Measurements from ENCODE around the gene STAC.
"Not testable (repeated sequence)": the region's sequence is repeated elsewhere in the genome, so short reads cannot be mapped to it uniquely, and the experiment has no call there.

Gene STAC

DNA sequence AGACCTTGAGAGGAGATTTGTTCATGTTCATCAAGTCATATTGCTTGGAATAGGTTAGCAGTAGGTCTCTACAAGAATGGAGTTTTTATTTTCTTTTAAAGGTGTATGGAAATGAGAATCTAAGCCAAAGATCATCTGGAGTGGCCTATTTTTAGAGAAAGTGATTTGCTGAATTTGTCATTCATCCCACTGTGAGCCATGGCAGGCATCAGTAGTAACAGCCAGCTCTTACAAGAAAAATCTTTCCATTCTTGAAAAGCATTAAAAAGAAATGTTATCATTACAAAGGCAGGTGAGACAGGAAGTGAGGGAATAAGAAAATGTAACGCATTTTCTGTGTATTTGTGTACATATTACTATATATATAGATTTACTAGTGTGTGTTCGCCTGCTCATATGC is 29.6 kb downstream of the STAC start:
- in situ Hi-C loops (cut with HindIII; ENCODE audit: low sequenced_read_pairs) = loop anchor here (10.0 kb wide), 1 partner anchor 295 kb away; no protein-coding TSS in a partner anchor

DNA sequence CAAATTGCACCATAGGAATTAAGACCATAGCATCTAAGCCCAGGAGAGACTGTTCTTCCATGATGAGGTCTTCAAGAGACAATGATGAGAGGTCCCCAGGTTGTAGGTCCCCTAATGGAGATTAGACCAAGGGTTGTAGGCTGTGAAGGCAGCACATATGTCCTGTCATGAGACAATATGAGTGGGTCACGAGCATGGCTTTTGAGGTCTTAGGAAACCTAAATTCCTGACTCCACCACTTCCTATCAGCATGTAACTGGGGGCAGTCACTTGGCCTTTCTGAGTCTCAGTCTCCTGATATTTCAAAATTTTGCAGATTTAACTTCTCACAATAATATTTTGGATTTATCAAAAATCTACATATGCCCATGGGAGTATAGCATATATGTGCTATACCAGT is 31.3 kb downstream of the STAC start:
- in situ Hi-C loops (cut with HindIII; ENCODE audit: low sequenced_read_pairs) = no loop called here

DNA sequence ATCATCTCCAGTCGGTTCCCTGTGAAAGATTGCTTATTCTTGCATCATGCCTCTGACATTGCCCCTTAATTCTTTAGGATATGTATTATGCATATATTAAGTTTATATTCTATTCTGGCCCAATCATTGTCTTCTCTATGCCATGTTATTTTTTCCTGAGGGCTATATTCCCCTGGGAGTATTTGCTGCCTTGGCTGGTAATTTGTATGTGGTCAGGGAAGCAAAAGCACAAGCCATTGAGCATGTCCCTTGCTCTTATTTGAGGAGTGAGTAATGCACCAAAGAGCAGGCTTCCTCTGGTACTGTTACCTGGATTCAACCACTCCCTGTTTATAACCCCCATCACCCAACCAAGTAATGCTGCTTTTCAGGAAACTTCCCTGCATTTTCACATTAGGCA is 36.3 kb downstream of the STAC start:
- in situ Hi-C loops (cut with HindIII; ENCODE audit: low sequenced_read_pairs) = no loop called here

DNA sequence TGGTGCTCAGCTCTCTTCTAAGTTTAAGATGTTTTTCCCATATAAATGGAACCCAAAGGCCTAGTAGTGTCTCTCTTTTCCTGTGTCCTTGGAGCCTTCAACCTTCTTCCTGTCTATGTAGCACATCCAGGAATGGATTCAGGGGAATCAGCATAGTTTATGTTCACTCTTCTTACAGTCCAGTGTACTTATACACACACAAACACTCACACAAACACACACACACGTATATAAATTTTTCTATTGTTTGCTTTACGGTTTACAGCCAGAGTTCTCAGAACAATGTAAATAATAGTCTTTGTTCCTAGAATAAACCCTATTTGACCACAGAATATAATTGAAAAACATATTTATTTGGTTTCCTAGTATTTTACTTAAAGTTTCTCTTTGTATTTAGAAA is 36.9 kb downstream of the STAC start:
- in situ Hi-C loops (cut with HindIII; ENCODE audit: low sequenced_read_pairs) = no loop called here

DNA sequence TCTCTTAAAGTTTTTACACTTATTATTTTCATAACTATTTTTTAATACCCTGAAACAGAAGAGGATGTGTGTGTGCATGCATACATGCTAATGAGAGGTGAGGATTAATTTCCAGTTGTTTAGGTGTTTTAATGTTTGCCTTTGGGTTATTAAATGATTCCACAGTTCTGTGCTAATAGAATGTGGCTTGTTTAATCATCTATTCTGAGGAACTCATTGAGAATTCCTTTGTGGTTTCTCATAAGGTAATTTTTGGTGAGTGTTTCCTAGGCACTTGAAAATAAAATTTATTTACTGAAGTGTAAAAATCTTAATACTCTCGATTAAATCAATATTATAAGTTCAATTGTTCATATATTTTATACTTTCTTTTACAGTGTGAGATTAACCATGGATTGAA is 38.0 kb downstream of the STAC start:
- in situ Hi-C loops (cut with HindIII; ENCODE audit: low sequenced_read_pairs) = no loop called here

DNA sequence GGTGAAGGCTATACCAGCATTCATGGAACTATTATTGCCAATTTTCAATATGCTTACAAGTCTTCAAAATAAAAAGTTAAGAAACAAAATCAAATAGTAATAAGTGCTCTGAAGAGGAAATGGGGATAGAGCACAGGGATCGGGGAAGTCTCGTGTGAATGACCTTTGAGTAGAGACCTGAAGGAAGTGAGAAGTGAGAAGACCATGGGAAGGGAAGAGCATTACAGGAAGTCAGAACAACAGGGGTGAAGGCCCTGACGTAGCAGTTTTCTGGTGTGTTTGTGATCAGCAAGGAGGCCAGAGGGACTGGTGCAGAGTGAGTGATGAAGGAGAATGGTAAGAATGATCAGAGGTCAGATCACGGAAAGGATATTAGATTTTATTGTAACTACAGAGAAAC is 48.1 kb downstream of the STAC start:
- in situ Hi-C loops (cut with HindIII; ENCODE audit: low sequenced_read_pairs) = no loop called here

DNA sequence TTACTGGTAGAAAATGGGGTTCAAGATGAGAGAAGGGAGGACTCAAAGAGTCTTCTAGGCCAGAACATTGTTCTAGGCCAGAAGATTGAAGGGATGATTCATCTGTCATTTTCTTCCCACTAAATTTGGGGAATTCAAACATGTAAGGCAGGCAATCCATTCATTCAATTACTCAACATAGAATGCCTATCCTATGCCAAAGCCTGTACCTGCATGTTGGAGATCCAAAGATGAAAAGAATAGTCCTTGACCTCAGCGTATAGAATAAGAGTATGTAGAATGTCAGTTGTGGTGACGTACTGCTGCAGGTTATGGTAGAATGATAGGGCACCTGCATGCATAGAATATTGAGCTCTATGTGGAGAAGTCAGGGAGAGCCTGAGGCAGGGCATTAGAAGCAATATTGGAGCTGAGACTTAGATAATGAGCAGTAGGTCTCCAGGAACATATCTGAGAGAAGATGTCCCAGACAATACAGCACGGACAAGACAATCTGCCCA is 49.7 kb downstream of the STAC start:
- in situ Hi-C loops (cut with HindIII; ENCODE audit: low sequenced_read_pairs) = no loop called here

DNA sequence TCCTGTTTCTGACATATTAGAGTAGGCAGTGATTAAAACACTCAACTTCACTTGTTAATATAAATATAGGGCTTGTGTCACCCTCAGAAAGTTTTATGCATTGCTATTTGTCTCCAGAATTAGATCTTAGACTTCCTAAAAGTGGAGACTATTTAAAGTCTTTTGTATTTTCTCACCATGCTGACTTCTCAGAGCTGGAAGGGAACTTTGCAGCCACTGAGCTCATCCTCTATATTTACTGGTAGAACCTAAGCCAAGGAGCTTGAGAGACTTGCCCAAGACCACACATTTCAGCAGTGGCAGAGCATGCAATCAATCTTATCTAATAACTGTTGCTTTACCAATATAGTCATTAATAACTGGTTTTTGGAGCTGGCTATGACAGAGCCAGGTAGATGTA is 53.2 kb downstream of the STAC start:
- in situ Hi-C loops (cut with HindIII; ENCODE audit: low sequenced_read_pairs) = no loop called here

DNA sequence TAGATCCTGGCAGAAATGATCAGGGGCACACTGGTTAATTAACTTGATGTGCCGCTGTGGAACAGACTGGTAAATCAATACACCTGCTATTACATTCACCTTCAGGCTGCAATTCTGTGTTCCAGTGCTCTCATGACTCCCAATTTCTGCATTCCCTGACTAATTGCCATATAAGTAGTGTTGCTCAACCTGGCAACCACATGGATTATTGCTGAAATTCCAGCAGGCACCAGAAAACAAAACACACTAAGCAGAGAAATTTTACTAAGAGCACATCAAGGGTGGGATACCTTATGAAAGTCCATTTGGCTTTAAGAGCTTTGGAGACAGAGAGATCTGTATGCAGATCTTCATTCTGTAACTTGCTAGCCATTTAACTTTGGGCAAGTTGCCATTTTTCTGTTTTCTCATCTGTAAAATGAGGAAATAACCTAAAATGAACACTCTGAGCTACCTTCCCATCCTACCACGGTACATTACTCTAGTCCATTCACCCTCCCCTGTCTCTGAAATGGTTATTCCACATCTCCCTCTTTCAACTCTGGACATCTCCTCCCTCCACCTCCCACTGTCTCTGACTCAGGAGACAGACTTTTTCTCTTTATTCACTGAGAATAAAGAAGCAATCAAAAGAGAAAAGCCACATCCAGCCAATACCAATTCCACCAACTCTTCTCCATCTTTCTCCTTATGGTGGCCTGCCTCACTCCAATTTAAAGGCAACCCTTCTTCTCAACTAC is 54.6 kb downstream of the STAC start:
- in situ Hi-C loops (cut with HindIII; ENCODE audit: low sequenced_read_pairs) = no loop called here

DNA sequence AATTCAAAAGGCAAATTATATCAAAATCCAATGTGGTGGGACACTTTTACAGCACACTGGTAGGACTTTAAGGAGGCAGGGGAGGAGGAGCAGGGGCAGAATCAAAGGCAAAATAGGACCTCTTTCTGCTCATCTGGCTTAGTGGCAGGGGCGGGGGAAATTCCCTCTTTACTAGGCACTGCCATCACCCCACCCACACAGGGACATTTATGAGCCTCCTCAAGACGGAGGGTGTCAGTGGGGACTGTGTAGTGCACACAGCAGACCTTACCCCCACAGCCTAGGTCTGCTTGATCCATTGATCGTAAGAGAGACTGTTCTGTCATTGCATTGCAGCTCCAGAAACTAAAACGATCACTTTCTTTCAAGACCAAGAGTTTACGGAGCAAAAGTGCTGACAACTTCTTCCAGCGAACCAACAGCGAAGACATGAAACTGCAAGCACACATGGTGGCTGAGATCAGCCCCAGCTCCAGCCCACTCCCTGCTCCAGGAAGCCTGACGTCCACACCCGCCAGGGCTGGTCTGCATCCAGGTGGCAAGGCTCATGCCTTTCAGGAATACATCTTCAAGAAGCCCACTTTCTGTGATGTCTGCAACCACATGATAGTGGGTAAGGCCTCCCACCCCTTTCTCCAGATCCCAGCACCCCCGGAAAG is 62.9 kb downstream of the STAC start:
- in situ Hi-C loops (cut with HindIII; ENCODE audit: low sequenced_read_pairs) = no loop called here

DNA sequence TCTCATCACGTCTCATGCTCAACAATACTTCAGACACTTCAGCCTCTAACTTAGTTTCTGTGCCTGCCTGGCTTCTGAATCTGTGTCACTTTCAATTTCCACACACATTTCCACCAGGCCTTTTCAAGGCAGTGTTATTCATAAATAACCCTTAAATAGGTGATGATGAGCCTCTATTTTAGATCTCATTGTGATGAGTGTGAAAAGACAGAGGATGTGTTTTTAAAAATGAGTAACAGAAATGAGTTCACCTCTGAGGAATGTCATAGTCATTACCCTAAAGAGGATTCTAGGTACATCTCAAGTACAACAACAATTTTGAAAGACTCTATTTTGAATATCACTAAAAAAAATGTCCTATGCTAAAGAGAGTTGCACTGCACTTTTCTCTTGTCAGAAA is 64.6 kb downstream of the STAC start:
- in situ Hi-C loops (cut with HindIII; ENCODE audit: low sequenced_read_pairs) = no loop called here

DNA sequence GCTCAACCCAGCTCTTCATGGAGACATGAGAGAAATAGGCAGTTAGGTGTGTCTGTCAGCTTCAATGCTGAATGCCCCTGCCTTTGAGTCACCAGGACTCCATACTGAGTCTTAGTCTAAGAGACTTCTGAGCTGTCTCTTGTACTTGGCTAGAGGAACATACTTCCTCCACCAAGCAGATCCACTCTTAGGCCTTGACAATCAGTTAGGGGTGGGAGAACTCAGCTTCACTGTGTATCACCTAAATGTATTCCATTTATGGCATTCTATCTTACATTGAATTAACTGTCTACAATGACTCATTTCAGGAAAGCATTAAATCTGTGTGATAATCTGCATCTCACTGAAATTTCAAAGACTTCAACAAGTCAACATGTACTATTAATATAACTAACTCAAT is 66.0 kb downstream of the STAC start:
- in situ Hi-C loops (cut with HindIII; ENCODE audit: low sequenced_read_pairs) = no loop called here

DNA sequence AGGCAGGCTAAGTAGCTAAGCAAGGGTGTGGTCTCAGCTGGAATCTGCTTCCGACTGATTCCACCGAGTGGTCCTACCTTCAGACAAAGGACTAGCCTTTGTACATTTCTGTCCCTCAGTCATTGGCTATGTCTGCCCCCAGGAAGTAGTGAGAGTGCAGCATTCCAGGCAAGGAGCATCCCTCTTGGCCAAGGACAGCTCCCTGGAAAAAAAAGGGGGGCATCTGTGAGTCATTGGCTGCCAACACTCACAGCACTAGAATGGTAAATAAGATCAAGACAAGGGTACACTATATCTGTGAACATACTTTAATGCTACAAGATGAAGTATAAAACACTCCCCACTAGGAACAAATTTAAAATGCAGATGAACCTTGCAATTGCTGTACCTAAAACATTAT is 66.8 kb downstream of the STAC start:
- in situ Hi-C loops (cut with HindIII; ENCODE audit: low sequenced_read_pairs) = no loop called here

DNA sequence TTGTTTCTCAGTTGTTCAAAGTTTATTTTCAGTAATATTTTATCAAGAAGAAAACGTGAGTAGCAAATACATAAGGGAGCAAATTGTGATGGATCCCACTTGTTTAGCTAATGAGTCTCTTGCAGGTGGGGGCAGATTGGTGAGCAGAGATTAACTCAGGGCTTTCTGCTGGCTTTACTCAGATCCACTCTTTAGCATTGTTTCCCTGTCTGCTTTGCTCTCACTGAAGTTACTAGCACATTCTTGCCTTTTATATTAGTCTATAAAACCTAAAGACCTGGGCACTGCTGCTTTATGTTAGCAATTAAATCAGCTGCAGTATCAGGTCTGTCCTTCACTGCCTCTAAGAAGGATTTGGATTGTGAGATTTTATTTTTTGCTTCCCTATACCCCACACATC is 71.5 kb downstream of the STAC start:
- in situ Hi-C loops (cut with HindIII; ENCODE audit: low sequenced_read_pairs) = no loop called here

DNA sequence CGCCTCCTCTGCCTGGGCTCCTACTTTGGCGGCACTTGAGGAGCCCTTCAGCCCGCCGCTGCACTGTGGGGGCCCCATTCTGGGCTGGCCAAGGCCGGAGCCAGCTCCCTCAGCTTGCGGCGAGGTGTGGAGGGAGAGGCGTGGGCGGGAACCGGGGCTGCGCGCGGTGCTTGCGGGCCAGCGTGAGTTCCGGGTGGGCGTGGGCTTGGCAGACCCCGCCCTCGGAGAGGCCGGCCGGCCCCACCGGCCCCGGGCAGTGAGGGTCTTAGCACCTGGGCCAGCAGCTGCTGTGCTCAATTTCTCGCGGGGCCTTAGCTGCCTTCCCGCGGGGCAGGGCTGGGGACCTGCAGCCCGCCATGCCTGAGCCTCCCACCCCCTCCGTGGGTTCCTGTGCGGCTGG is 72.9 kb downstream of the STAC start:
- in situ Hi-C loops (cut with HindIII; ENCODE audit: low sequenced_read_pairs) = not testable (repeated sequence)

DNA sequence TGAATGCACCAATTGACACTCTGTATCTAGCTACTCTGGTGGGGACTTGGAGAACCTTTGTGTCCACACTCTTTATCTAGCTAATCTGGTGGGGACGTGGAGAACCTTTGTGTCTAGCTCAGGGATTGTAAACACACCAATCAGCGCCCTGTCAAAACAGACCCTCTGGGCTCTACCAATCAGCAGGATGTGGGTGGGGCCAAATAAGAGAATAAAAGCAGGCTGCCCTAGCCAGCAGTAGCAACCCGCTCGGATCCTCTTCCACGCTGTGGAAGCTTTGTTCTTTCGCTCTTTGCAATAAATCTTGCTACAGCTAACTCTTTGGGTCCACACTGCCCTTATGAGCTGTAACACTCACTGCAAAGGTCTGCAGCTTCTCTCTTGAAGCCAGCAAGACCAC is 73.6 kb downstream of the STAC start:
- in situ Hi-C loops (cut with HindIII; ENCODE audit: low sequenced_read_pairs) = not testable (repeated sequence)

DNA sequence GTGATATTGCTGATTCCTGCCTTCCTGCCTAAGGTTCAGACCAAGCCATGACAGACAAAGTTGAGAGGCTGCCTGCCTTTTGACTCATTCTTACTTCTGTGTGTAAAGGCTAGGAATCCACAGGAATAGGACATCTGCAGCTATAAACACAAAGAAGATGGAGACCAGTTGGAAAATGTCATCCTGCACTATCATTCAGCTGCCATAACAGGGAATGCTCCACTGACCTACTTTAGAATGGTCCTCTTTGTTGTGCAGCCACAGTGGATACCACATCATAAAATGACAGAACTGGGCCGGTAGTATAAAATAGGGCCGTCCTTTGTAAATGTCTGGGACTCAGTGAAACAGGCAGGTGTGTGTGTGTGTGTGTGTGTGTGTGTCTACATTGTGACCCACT is 75.1 kb downstream of the STAC start:
- in situ Hi-C loops (cut with HindIII; ENCODE audit: low sequenced_read_pairs) = no loop called here

DNA sequence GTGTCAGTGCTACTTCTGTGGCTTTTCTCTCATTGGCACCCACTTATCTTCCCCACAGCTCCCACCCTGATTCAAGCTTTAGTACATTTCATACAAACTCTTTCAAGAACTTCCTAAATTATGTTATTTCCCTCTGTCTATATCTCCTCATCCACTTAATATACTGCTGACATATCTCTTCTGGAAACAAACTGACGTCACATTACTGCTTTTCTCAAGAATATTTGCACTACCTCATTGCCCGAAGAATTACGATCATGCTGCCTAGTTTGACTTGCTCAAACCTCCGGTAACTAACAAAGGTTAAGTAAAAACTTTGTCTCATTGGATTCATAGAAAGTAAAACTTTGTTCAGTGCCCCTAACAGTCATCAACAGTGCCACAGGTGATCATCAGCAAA is 76.5 kb downstream of the STAC start:
- in situ Hi-C loops (cut with HindIII; ENCODE audit: low sequenced_read_pairs) = no loop called here

DNA sequence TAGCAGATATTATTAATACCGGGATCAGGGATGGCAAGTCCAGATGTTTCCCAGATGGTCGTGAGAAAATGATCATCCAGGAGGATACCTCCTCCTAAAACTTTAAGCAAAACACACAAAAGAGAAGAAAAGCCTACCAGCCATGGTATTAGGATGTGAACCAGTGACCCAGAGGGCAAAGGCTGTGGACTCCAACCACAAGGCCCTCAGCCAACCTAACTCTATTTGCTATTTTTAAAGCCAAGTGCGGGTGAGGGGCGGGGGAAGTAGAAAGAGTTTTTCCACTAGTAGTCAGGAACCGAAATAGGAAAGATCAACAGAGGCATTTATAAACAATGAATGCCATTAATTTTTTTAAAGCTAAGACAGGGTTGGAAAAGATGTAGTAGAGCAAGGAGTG is 77.4 kb downstream of the STAC start:
- in situ Hi-C loops (cut with HindIII; ENCODE audit: low sequenced_read_pairs) = no loop called here

DNA sequence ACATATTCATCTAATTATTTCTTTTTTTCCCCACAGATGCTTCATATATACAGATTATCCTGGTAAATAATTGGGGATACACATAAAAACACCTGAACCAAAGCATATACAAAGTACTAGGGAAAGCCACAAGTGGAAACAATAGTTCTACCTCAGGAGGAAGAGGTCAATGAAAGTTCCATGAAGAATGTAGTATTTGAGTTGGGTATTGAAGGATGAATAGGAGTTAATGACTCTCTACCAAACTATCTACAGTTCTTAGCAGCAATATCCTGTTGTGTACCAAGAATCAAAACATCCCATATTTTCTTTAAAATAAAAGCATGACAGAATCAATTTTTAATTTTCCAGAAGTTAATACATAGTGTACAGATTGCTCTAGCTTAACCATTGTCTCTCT is 78.9 kb downstream of the STAC start:
- in situ Hi-C loops (cut with HindIII; ENCODE audit: low sequenced_read_pairs) = no loop called here

DNA sequence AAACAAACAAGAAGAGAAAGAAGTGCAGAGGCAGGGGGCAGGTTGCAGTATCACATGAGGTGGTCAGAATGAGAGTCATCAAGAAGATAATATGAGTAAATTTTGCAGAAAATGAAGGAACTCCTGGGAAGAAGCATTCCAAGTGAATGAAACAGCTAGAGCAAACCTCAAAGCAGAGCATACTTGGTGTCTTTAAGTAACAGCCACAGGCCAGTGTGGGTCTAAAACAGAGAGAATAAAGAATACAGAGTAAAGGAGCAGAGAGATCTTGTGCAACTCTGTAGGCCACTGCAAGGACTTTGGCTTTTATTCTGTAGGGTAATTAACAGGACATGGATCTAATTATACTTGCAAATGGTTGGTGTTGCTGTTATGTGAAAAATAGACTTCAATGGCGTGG is 81.3 kb downstream of the STAC start:
- in situ Hi-C loops (cut with HindIII; ENCODE audit: low sequenced_read_pairs) = no loop called here

DNA sequence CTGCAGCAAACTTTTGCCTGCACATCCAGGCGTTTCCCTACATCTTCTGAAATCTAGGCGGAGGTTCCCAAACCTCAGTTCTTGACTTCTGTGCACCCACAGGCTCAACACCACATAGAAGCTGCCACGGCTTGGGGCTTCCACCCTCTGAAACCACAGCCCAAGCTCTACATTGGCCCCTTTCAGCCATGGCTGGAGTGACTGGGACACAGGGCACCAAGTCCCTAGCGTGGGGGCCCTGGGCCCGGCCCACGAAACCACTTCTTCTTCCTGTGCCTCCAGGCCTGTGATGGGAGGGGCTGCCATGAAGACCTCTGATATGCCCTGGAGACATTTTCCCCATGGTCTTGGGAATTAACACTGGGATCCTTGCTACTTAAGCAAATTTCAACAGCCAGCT is 91.7 kb downstream of the STAC start:
- in situ Hi-C loops (cut with HindIII; ENCODE audit: low sequenced_read_pairs) = not testable (repeated sequence)

DNA sequence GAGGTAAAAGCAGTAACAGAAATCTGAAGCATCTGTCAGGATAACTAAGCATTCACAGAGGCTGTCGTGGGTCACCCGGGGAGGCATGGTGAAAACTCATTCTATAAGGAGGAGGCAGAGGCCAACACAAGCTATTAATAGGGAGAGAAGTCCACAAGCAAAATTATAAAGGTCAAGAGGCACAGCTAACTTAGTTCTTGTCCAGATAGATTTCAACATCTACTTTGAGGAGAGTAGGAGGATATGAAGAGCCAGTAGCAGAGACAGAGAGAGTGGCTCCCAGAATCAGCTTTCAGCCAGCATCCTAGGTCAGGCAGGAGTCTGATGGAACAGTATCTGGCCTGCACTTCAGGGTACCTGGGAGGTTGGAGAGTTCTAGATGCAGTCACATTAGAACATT is 95.3 kb downstream of the STAC start:
- in situ Hi-C loops (cut with HindIII; ENCODE audit: low sequenced_read_pairs) = no loop called here
